NCI-H187 (cell line): ENCODE data around the gene YWHAG.
"Not testable (repeated sequence)": the region's sequence is repeated elsewhere in the genome, so short reads cannot be mapped to it uniquely, and the experiment has no call there.

Source experiments
- DNase-seq, 2 experiments: peaks; one replicate each; lab custom pipeline; 2025; lab: John Stamatoyannopoulos, UW

Gene YWHAG

GRCh38 chr7:76294344-76295024, 64.3 kb downstream of the YWHAG start:
- DNase-seq: peak; percentile 87 to 97

GRCh38 chr7:76293407-76293901, 65.3 kb downstream of the YWHAG start:
- DNase-seq: no peak

GRCh38 chr7:76292911-76293310, 65.9 kb downstream of the YWHAG start:
- not testable (repeated sequence) for DNase-seq

DNA sequence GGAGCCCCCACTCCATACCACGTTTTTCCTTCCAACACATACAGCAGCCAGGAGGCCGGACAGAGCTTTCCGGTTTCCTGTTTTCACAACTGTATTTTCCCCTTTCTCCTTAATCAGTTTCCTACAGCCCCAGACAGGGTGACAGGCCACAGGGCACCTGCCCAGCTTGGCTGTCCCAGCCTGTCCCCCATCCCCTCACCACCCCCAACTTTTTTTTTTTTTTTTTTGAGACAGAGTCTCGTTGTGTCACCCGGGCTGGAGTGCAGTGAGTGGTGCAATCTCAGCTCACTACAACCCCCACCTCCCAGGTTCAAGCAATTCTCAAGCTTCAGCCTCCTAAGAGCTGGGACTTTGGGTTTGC, 66.6 kb downstream of the YWHAG start:
- DNase-seq: no peak

DNA sequence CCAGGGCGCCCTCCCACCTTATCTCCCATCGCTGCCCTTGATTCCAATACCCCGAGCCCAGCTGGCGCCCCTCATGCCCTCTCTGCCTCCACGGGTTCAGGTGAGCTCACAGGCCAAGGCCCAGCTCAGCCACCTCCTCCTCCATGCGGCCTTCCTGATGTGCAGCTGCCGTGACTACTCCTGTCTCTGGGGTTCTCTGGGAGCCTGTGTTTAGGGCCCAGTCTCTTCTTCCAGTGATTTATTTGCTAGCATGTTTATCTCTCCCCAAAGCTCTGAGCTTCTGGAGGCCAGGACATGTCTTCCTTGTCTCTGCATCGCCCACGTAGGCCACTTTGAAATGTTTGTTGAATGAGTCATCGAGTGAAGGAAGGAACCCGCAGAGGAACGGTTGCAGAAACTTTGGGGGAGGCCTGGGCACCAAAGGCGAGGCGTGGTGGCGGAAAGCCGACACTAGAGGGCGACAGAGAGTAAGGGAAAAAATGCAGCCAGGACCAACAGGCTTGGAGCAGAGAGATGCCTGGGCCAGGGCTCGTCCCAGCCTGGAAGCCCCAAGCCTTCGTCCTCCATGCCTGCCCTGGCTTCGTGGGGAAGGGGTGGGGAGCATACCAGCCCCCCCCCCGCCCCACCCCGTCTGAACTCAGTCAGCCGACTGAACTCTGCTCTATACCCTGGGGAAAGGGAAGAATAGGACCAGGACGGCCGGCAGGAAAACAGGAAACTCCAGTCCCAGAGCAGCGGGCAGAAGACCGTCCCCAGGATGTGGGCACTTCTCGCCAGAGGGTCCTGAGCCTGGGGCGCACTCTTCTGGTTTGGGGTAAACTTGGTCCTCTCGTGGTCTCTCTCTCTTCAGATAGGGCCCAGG, 67.2 kb downstream of the YWHAG start:
- peak; percentile 70 to 77 for DNase-seq

GRCh38 chr7:76290847-76291350, 67.9 kb downstream of the YWHAG start:
- DNase-seq: not testable (repeated sequence)

DNA sequence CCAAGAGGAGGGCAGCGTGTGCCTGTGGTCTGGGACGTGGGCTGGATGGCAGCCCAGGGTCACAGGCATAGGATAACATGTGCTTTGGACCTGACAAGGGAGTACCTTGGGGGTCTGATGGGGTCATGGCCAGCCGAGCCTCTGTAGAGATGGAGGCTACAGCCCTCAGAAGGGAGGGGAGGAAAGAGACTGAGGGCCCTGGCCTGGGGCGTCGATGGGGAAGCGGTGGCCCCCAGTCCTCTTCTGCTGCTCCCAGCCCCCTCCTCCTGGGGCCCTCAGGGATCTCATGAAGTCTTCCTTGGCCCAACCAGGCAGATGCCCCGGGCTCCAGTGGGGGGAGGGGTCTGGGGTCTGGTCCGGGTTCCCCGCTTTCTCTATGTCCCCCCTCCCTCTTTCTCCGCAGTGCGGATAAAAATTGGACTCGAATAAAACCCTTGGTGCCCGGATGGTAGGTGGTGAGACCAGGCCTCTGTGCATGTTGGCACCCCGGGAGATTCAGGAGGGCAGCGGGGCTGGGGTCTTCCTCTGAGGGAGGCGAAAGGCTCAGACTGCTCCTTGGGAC, 71.9 kb downstream of the YWHAG start:
- no peak for DNase-seq

DNA sequence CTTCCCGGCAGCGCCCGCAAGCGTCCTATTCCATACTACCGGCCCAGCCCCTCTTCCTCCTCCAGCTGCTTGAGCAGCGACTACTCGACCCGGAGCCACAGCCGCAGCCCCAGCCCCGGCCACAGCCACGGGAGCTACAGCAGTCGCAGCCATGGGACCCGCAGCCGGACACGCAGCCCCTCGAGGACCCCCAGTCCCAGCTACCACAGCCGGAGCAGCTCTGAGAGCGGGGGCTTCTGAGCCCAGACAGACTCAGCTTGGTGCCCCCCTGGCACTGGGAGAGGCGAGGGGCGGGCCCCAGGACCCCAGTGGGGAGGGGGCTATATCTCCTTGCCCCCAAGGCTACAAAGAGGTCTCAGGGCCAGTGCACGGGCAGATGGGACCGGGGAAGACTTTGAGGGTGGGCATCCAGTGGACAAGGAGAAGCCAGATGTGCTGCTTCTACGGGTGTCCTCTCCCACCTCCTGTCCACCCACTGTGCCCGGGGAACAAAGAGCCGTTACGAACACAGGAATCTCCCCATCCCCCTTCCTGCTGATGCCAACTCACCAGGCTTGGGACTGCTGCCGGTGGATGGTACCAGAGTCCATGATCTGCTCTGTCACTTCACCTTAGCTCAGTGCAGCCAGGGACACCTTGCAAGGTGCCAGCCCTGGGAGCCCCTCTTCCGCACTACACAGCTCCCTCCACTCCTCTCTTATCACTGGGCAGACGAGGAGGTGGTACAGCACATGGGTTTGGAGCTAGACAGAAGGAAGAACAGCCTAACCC, 73.0 kb downstream of the YWHAG start:
- DNase-seq: no peak

GRCh38 chr7:76283254-76284159, 75.3 kb downstream of the YWHAG start:
- DNase-seq: no peak

- DNase-seq: no peak
These were observed 76.2 kb downstream of the YWHAG start for GRCh38 chr7:76282344-76283253.

- DNase-seq: no peak
These were observed 77.0 kb downstream of the YWHAG start for GRCh38 chr7:76281706-76282343.

- no peak for DNase-seq
These were observed 77.6 kb downstream of the YWHAG start for GRCh38 chr7:76281006-76281705.

DNA sequence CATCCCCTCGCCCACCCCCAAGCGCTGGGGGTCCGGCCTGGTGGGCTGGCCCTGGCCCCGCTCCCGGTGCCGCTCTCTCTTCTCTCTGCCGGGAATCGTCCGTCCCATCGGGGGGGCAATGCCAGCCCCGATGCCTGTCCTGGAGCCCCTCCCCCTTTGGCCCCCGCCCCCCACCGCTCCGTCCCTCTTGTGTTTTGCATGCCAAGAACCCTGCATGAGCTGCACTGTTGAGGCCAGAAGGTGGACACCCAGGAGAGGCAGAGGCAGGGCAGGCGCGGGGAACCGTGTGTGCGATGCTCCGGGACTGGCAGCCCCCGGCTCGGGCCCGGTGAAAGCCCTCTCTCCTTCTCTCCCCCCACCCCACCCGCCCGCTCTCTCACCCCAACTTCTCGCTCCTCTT, 78.4 kb downstream of the YWHAG start:
- no peak for DNase-seq

DNA sequence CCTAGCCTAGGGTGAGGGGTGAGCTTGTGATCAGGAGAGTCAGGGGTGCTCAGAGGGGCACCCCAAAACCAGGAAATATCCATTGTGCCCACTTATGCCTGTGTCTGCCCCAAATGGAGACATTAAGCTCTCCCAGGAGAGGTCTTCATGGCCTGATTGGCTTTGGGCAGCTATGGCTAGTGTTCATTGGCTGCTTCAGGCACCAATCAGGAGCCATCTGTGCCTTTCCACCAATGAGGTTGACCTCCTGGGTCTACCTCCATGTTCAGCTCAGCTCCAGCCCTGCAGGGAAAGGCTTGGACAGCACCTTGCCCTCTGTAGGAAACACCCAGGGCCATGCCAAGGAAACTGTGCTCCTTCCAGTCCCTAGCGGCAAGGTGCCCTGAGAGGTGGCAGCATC, 80.3 kb downstream of the YWHAG start:
- DNase-seq: no peak
